HepG2 (cell line): ENCODE data around the gene PRR33. TPM values are rescaled to one million over a fixed set of nuclear protein-coding genes. Genes with fewer than 3 reads are reported as not detected.

Source experiments
- CEBPB ChIP-seq: IDR thresholded peaks from 2 replicates; pipeline ENCODE4 v1.6.1; 2011; ENCODE audit warnings: low read depth, low read length, improper control_type of control experiment, borderline replicate concordance
- ETV5 ChIP-seq: IDR thresholded peaks from 2 replicates; pipeline ENCODE4 v1.6.1; 2018; ENCODE audit warnings: missing biosample characterization, missing genetic modification reagents, inconsistent platforms, borderline replicate concordance
- GPBP1L1 ChIP-seq: sonication (generic); formaldehyde crosslinking; IDR thresholded peaks from 2 replicates; pipeline ENCODE4 v1.5.0; 2020; ENCODE audit warnings: mild to moderate bottlenecking, missing genetic modification reagents
- HES4 ChIP-seq: sonication (generic); formaldehyde crosslinking; IDR thresholded peaks from 2 replicates; pipeline ENCODE4 v1.9.0; 2021; ENCODE audit warnings: mild to moderate bottlenecking, missing genetic modification reagents, borderline replicate concordance
- HOMEZ ChIP-seq: IDR thresholded peaks from 2 replicates; pipeline ENCODE4 v1.6.1; 2016; ENCODE audit warnings: low read depth
- KLF16 ChIP-seq, 2 experiments: sonication (generic) in 1 of 2; formaldehyde crosslinking in 1 of 2; IDR thresholded peaks; 2 replicates each; pipeline versions ENCODE4 v1.6.1 to v1.8.0; 2016 to 2023; ENCODE audit warnings: missing genetic modification reagents in 2 of 2, missing compliant biosample characterization in 1 of 2
- LBX2 ChIP-seq: sonication (generic); formaldehyde crosslinking; IDR thresholded peaks from 2 replicates; pipeline ENCODE4 v1.5.0; 2020; ENCODE audit warnings: missing genetic modification reagents, mild to moderate bottlenecking, borderline replicate concordance
- MED8 ChIP-seq: sonication (generic); formaldehyde crosslinking; IDR thresholded peaks from 2 replicates; pipeline ENCODE4 v1.8.1; 2023; ENCODE audit warnings: mild to moderate bottlenecking, missing genetic modification reagents; ENCODE audit not compliant: insufficient replicate concordance
- RCOR2 ChIP-seq: IDR thresholded peaks from 2 replicates; pipeline ENCODE4 v1.6.1; 2016; ENCODE audit warnings: missing biosample characterization, missing genetic modification reagents
- SMARCE1 ChIP-seq: fragments of 450-650 bp; IDR thresholded peaks from 2 replicates; pipeline ENCODE4 v1.6.1; 2017; ENCODE audit warnings: borderline replicate concordance
- ZBTB7B ChIP-seq: sonication (generic); formaldehyde crosslinking; IDR thresholded peaks from 2 replicates; pipeline ENCODE4 v1.4.0; 2020; ENCODE audit warnings: missing genetic modification reagents
- ZFP36L2 ChIP-seq: sonication (generic); formaldehyde crosslinking; IDR thresholded peaks from 2 replicates; pipeline ENCODE4 v1.4.0; 2020; ENCODE audit warnings: missing genetic modification reagents
- ZNF296 ChIP-seq: sonication (generic); formaldehyde crosslinking; conservative IDR thresholded peaks from 2 replicates; pipeline ENCODE4 v1.5.0; 2020; ENCODE audit warnings: mild to moderate bottlenecking, missing genetic modification reagents
- ZNF318 ChIP-seq: sonication (generic); formaldehyde crosslinking; IDR thresholded peaks from 2 replicates; pipeline ENCODE4 v1.4.0; 2020; ENCODE audit warnings: mild to moderate bottlenecking, missing genetic modification reagents
- ZNF550 ChIP-seq: sonication (generic); formaldehyde crosslinking; IDR thresholded peaks from 2 replicates; pipeline ENCODE4 v1.4.0; 2020; ENCODE audit warnings: mild to moderate bottlenecking, missing genetic modification reagents, borderline replicate concordance
- ZNF619 ChIP-seq: sonication (generic); formaldehyde crosslinking; IDR thresholded peaks from 2 replicates; pipeline ENCODE4 v1.4.0; 2020; ENCODE audit warnings: mild to moderate bottlenecking, missing genetic modification reagents
- ZNF780A ChIP-seq: sonication (generic); formaldehyde crosslinking; IDR thresholded peaks from 2 replicates; pipeline ENCODE4 v1.8.0; 2022; ENCODE audit warnings: mild to moderate bottlenecking, missing genetic modification reagents, moderate library complexity
- polyA plus RNA-seq, 8 experiments: library from polyadenylated mRNA; depleted of rRNA in 3 of 8; stranded (reverse) in 7 of 8; unstranded in 1 of 8; fragments of >200 nt; fragmentation: Illumina TruSeq in 4 of 8; extraction: Trizol in 4 of 8; gene quantifications; 2 replicates each; pipeline versions ENCODE4 v1.2.1 to v1.2.3, GENCODE V29; 2011 to 2016; ENCODE audit warnings: low read depth in 4 of 8, missing spikeins in 1 of 8, mixed read lengths in 1 of 8; ENCODE audit not compliant: insufficient read depth in 1 of 8
- total RNA-seq, 5 experiments: library from RNA; depleted of rRNA; stranded (reverse); fragments of >200 nt; fragmentation: Illumina TruSeq; extraction: Trizol; gene quantifications; 2 replicates each; pipeline ENCODE4 v1.2.3, GENCODE V29; 2016; ENCODE audit warnings: low read depth in 1 of 5

Gene PRR33
- total and polyA plus RNA-seq, 2 of the 13 experiments (the other 11 are each of a cell fraction or from before 2014, with no cell fraction given), result not detected

GRCh38 chr11:1842149-1843097, 49.3 kb downstream of the PRR33 start (continued):
- TF ChIP-seq GPBP1L1 (CRISPR knock-in tag) (no peak), ZNF619 (peak; percentile 58; the same call in 1 of the 2 replicates), CEBPB (no peak), HES4 (CRISPR knock-in tag) (no peak), RCOR2 (CRISPR knock-in tag) (peak; percentile 87), MED8 (peak; percentile 99), ZNF296 (CRISPR knock-in tag) (peak; percentile 69; the same call in 1 of the 2 replicates), ZBTB7B (CRISPR knock-in tag) (peak; percentile 97), KLF16 (CRISPR knock-in tag; IDR thresholded peaks at IDR 0.05) (peak; percentile 35 to 67; a peak in 2 of 4 replicates), SMARCE1 (no peak), LBX2 (CRISPR knock-in tag) (peak; percentile 91), ZFP36L2 (CRISPR knock-in tag) (no peak), HOMEZ (CRISPR knock-in tag) (peak; percentile 56; the same call in 1 of the 2 replicates), ZNF780A (no peak), ZNF550 (no peak; the same call in 1 of the 2 replicates), ETV5 (CRISPR knock-in tag) (peak; percentile 99), ZNF318 (CRISPR knock-in tag) (no peak)
